NOMO-1 treated with dmso at 0.1 percent for 144 hours (cell line): ENCODE results near the gene VCL.

Source experiments
- DNase-seq: peaks from one replicate; lab custom pipeline; 2025; ENCODE audit not compliant: unreplicated experiment; lab: John Stamatoyannopoulos, UW

Gene VCL

GRCh38 chr10:74067373-74068352 lies 69.7 kb downstream of the VCL start:
- no peak for DNase-seq

GRCh38 chr10:74071157-74071556 lies 73.2 kb downstream of the VCL start:
- no peak for DNase-seq

- no peak for DNase-seq
Observed at GRCh38 chr10:74072503-74072902, 74.6 kb downstream of the VCL start.

- no peak for DNase-seq
Observed at GRCh38 chr10:74075906-74076305, 78.0 kb downstream of the VCL start.

GRCh38 chr10:74076961-74077360 lies 79.0 kb downstream of the VCL start:
- no peak for DNase-seq

GRCh38 chr10:74077416-74077815 lies 79.5 kb downstream of the VCL start:
- no peak for DNase-seq

GRCh38 chr10:74078037-74078436 lies 80.1 kb downstream of the VCL start:
- peak; percentile 33 for DNase-seq

- DNase-seq: no peak
Observed at GRCh38 chr10:74079028-74079935, 81.4 kb downstream of the VCL start.

- DNase-seq: no peak
Observed at GRCh38 chr10:74079936-74080590, 82.1 kb downstream of the VCL start.

GRCh38 chr10:74081192-74081803 lies 83.4 kb downstream of the VCL start:
- DNase-seq: peak; percentile 3

- no peak for DNase-seq
Observed at GRCh38 chr10:74081941-74082718, 84.2 kb downstream of the VCL start.

- DNase-seq: no peak
Observed at GRCh38 chr10:74083304-74083703, 85.4 kb downstream of the VCL start.

- DNase-seq: no peak
Observed at GRCh38 chr10:74084955-74085354, 87.0 kb downstream of the VCL start.

GRCh38 chr10:74086317-74086716 lies 88.4 kb downstream of the VCL start:
- DNase-seq: no peak

GRCh38 chr10:74088722-74089121 lies 90.8 kb downstream of the VCL start:
- DNase-seq: no peak

- DNase-seq: no peak
Observed at GRCh38 chr10:74092372-74092771, 94.5 kb downstream of the VCL start.

GRCh38 chr10:74093530-74094164 lies 95.7 kb downstream of the VCL start:
- DNase-seq: no peak

- no peak for DNase-seq
Observed at GRCh38 chr10:74094231-74094630, 96.3 kb downstream of the VCL start.

- DNase-seq: no peak
Observed at GRCh38 chr10:74096777-74097176, 98.9 kb downstream of the VCL start.

GRCh38 chr10:74097776-74098175 lies 99.9 kb downstream of the VCL start:
- DNase-seq: no peak
